KMS-11 (cell line): Measurements from ENCODE around the gene TAOK1.

Experiments used
- H2AFZ ChIP-seq: fragments of 200-600 bp; sonication (generic); 2 replicates; pipeline ENCODE4 v1.6.1; 2016; ENCODE audit warnings: antibody characterized with exemption, mixed run types, low read depth
- H3K27ac ChIP-seq: fragments of 200-600 bp; sonication (generic); 2 replicates; pipeline ENCODE4 v1.6.1; 2016; ENCODE audit warnings: mild to moderate bottlenecking, mixed run types
- H3K27me3 ChIP-seq: fragments of 200-600 bp; sonication (generic); 2 replicates; pipeline ENCODE4 v1.6.1; 2017; ENCODE audit warnings: mild to moderate bottlenecking, low read depth, mixed run types, moderate library complexity; ENCODE audit not compliant: insufficient read depth
- H3K36me3 ChIP-seq: fragments of 200-600 bp; sonication (generic); 2 replicates; pipeline ENCODE4 v1.6.1; 2017; ENCODE audit warnings: mild to moderate bottlenecking, mixed run types; ENCODE audit not compliant: insufficient read depth
- H3K4me1 ChIP-seq: fragments of 200-600 bp; sonication (generic); 2 replicates; pipeline ENCODE4 v1.6.1; 2016; ENCODE audit warnings: mild to moderate bottlenecking, low read depth, mixed run types; ENCODE audit not compliant: poor library complexity, severe bottlenecking
- H3K4me2 ChIP-seq: fragments of 200-600 bp; sonication (generic); 2 replicates; pipeline ENCODE4 v1.7.0; 2016; ENCODE audit warnings: mild to moderate bottlenecking, mixed run types
- H3K4me3 ChIP-seq: fragments of 200-600 bp; sonication (generic); IDR thresholded peaks from 2 replicates; pipeline ENCODE4 v1.6.1; 2017; ENCODE audit warnings: low read depth, low read length, mixed read lengths; ENCODE audit not compliant: insufficient read depth
- H3K79me2 ChIP-seq: fragments of 200-600 bp; sonication (generic); 2 replicates; pipeline ENCODE4 v1.6.1; 2016; ENCODE audit warnings: low read depth, mixed run types; ENCODE audit not compliant: insufficient read depth
- H3K9ac ChIP-seq: fragments of 200-600 bp; sonication (generic); 2 replicates; pipeline ENCODE4 v1.6.1; 2016; ENCODE audit warnings: mild to moderate bottlenecking, mixed run types
- H4K20me1 ChIP-seq: fragments of 200-600 bp; sonication (generic); 2 replicates; pipeline ENCODE4 v1.6.1; 2016; ENCODE audit warnings: mild to moderate bottlenecking, mixed run types; ENCODE audit not compliant: insufficient read depth
- TF ChIP-seq, protein P1 (sequence below): fragments of 200-600 bp; sonication (generic); conservative IDR thresholded peaks from 2 replicates; pipeline ENCODE4 v1.6.1; 2017; ENCODE audit warnings: low read depth, mild to moderate bottlenecking, antibody characterized with exemption, low read length, moderate library complexity, mixed read lengths

The TAOK1 gene

DNA sequence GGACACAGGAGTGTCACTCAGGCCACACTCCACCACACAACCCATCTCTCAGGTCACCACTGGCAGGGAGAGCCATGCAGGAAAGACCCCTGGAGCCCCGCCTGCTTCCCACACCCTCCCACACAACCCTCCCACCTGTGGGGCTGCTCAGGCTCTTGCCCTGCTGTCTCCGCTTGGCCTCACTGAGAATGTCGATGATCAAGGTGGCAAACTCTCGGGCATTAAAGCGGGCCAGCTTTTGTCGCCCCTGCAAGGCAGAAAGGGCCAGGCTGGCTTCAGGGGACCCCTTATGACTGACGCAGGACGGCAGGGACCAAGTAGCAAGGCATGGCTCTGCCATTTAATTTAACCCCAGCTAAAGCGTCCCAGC, 186.8 kb downstream of the TAOK1 start:
- TF ChIP-seq, protein P1, sequence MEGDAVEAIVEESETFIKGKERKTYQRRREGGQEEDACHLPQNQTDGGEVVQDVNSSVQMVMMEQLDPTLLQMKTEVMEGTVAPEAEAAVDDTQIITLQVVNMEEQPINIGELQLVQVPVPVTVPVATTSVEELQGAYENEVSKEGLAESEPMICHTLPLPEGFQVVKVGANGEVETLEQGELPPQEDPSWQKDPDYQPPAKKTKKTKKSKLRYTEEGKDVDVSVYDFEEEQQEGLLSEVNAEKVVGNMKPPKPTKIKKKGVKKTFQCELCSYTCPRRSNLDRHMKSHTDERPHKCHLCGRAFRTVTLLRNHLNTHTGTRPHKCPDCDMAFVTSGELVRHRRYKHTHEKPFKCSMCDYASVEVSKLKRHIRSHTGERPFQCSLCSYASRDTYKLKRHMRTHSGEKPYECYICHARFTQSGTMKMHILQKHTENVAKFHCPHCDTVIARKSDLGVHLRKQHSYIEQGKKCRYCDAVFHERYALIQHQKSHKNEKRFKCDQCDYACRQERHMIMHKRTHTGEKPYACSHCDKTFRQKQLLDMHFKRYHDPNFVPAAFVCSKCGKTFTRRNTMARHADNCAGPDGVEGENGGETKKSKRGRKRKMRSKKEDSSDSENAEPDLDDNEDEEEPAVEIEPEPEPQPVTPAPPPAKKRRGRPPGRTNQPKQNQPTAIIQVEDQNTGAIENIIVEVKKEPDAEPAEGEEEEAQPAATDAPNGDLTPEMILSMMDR, result no peak
- H3K27me3 ChIP-seq, result no peaks in the 10 kb centered on the region
- H3K4me2 ChIP-seq, result no peak overlapping the region
- no peaks in the 10 kb centered on the region for H4K20me1 ChIP-seq
- H2AFZ ChIP-seq, result no peak overlapping the region
- no peaks in the 10 kb centered on the region for H3K79me2 ChIP-seq
- H3K4me3 ChIP-seq, result no peak overlapping the region
- no peaks in the 10 kb centered on the region for H3K36me3 ChIP-seq
- no peak overlapping the region for H3K9ac ChIP-seq
- peaks cover 13% of the 10 kb centered on the region for H3K4me1 ChIP-seq
- no peak overlapping the region for H3K27ac ChIP-seq

DNA sequence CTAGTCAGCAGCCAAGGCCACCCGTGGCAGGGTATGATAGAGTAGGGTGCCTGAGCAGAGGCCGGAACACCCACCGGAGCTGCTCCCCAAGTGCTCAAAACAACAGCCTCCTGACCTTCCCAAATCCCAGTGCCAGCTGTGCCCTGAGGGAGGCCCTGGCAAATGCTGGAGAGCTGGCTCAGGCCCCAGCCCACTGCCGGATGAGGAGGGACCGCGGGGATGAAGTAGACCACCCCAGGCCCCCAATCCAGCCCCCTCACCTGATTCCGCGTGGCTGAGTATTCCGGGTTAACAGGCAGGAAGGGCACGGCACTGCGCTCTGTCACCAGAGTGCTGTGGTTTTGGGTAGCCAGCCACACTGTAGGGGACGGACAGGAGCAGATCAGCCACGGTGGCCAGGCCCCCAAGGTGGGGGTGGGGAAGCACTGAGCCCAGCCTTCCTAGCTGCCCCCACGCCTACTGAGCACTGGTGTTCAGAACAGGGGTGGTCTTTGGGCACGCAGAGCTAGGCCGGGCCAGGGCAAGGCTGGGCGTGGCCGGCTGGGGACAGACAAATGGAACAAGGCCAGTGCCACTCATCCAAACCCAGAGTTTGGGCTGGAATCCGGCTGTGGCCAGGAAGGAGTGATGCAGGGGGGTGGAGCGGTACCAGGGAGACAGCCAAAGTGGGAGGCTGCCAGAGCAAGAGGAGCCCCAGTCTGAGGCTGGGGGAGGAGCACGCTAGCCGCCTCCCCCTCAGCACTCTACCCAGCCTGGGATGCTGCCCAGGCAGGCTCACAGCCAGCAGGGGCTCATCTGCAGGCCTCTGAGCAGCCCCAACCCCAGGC, 187.4 kb downstream of the TAOK1 start:
- TF ChIP-seq, protein P1, result no peak
- Histone ChIP-seq H3K36me3 (no peaks in the 10 kb centered on the region), H3K4me3 (no peak overlapping the region), H3K9ac (no peak overlapping the region), H3K4me2 (no peak overlapping the region), H4K20me1 (no peaks in the 10 kb centered on the region), H3K4me1 (peaks cover 13% of the 10 kb centered on the region), H3K27me3 (no peaks in the 10 kb centered on the region), H3K27ac (no peak overlapping the region), H3K79me2 (no peaks in the 10 kb centered on the region), H2AFZ (no peak overlapping the region)

- Histone ChIP-seq H3K4me1 (peaks cover 13% of the 10 kb centered on the region), H4K20me1 (no peaks in the 10 kb centered on the region), H3K79me2 (no peaks in the 10 kb centered on the region; the same call in 1 of the 2 replicates), H3K4me2 (no peak overlapping the region), H3K27me3 (no peaks in the 10 kb centered on the region), H3K36me3 (no peaks in the 10 kb centered on the region), H3K9ac (no peak overlapping the region), H3K4me3 (no peak overlapping the region), H3K27ac (no peak overlapping the region), H2AFZ (no peak overlapping the region)
- TF ChIP-seq, protein P1, result no peak
Observed at GRCh38 chr17:29578626-29579485, 188.7 kb downstream of the TAOK1 start.

GRCh38 chr17:29579866-29580771, 190.0 kb downstream of the TAOK1 start:
- peak overlapping the region; percentile 37; the same call in 1 of the 2 replicates for H3K9ac ChIP-seq

More at GRCh38 chr17:29579866-29580771, 190.0 kb downstream of the TAOK1 start:
- no peaks in the 10 kb centered on the region for H3K27me3 ChIP-seq
- TF ChIP-seq, protein P1, result peak; percentile 88
- no peaks in the 10 kb centered on the region; the same call in 1 of the 2 replicates for H3K79me2 ChIP-seq
- no peaks in the 10 kb centered on the region for H3K36me3 ChIP-seq
- no peak overlapping the region for H3K4me2 ChIP-seq
- peaks cover 13% of the 10 kb centered on the region for H3K4me1 ChIP-seq
- peak overlapping the region; percentile 73 for H2AFZ ChIP-seq
- H4K20me1 ChIP-seq, result no peaks in the 10 kb centered on the region
- H3K27ac ChIP-seq, result peak overlapping the region; percentile 39; the same call in 1 of the 2 replicates
- H3K4me3 ChIP-seq, result no peak overlapping the region
